ENCODE measurements around the gene SHISAL2A. TPM values are rescaled to one million over a fixed set of nuclear protein-coding genes. Genes with fewer than 3 reads are reported as not detected.

SHISAL2A gene
- total RNA-seq, 1 experiment from 2014 or later, result 0.90 TPM

- H3K4me1 Mint-ChIP-seq, result peaks cover 16 to 26% of the 10 kb centered on the region in 2 experiments
- no peak overlapping the region for H4K8ac ChIP-seq (replicated peaks; ENCODE audit: insufficient read length, low read depth, low read length)
- H3K4me1 ChIP-seq (ENCODE audit: insufficient read depth, low read length), result peaks cover 4% of the 10 kb centered on the region; the same call in 1 of the 2 replicates
- H3T11ph ChIP-seq (ENCODE audit: low read length), result no peak overlapping the region
- H3K4me3 Mint-ChIP-seq, result no peak overlapping the region
- no peak overlapping the region for H2BK12ac ChIP-seq (ENCODE audit: insufficient read length, low read depth, low read length)
- no peaks in the 10 kb centered on the region for H3K9me3 ChIP-seq (ENCODE audit: control insufficient read depth, low read depth, low read length)
- H3K56ac ChIP-seq (ENCODE audit: insufficient read length, low read depth, low read length), result no peak overlapping the region
- no CpG with 5 or more reads among the region's 7 CpGs for WGBS (ENCODE audit: extremely low coverage, insufficient read length, low lambda C conversion rate)
- no peak overlapping the region for H4K5ac ChIP-seq (ENCODE audit: insufficient read length, low read depth, low read length)
- H2BK15ac ChIP-seq (ENCODE audit: low read depth, low read length), result no peak overlapping the region
- TF ChIP-seq CTCF (conservative IDR thresholded peaks at IDR 0.05), result no peak
- H3K27ac Mint-ChIP-seq, result no peak overlapping the region
- no peaks in the 10 kb centered on the region for H3K9me3 Mint-ChIP-seq
- DNase-seq, result no peak
- no peak overlapping the region for H2AK5ac ChIP-seq (ENCODE audit: insufficient read length, low read length)
- no peak overlapping the region for H3K9ac ChIP-seq (ENCODE audit: extremely low read depth, insufficient read length, low read length)
- no peak overlapping the region for H2BK20ac ChIP-seq (ENCODE audit: low read depth, low read length, poor library complexity, severe bottlenecking)
- no peak overlapping the region for H3K14ac ChIP-seq (ENCODE audit: insufficient read depth, low read length)
- H3K18ac ChIP-seq (ENCODE audit: insufficient read length, low read depth, low read length), result no peak overlapping the region
- H4K91ac ChIP-seq (ENCODE audit: insufficient read length, low read depth, low read length), result no peak overlapping the region
- H3K79me2 ChIP-seq (ENCODE audit: insufficient read depth, low read length), result no peaks in the 10 kb centered on the region
- H3K27me3 Mint-ChIP-seq (ENCODE audit: low read depth), result peaks cover 43% of the 10 kb centered on the region
- H3K23me2 ChIP-seq (ENCODE audit: insufficient read length, low read depth, low read length, poor library complexity, severe bottlenecking), result peaks cover 7% of the 10 kb centered on the region
- no peak overlapping the region for H3K23ac ChIP-seq (ENCODE audit: insufficient read length, low read depth, low read length)
- H3K27ac ChIP-seq (ENCODE audit: insufficient read length, low read depth, low read length), result no peak overlapping the region
- H2BK5ac ChIP-seq (ENCODE audit: insufficient read length, low read length), result no peak overlapping the region
- H3K36me3 Mint-ChIP-seq (ENCODE audit: insufficient read depth in 1 of 3, low read depth in 3 of 3), result no peaks in the 10 kb centered on the region
- no peak overlapping the region for H3K4ac ChIP-seq (ENCODE audit: low read depth, low read length)
- H3K27me3 ChIP-seq (ENCODE audit: insufficient read depth, low read length), result peaks cover 12% of the 10 kb centered on the region; the same call in 1 of the 2 replicates
- peaks cover 3% of the 10 kb centered on the region for H4K20me1 ChIP-seq (ENCODE audit: control insufficient read depth, insufficient read depth, insufficient read length)
- H2BK120ac ChIP-seq (ENCODE audit: low read depth, low read length, poor library complexity, severe bottlenecking), result no peak overlapping the region
- H3K4me2 ChIP-seq (ENCODE audit: insufficient read depth, insufficient read length, low read length), result no peak overlapping the region
- no peak overlapping the region for H2AFZ ChIP-seq (ENCODE audit: low read length)
- H3K79me1 ChIP-seq (ENCODE audit: insufficient read depth, low read depth, low read length, poor library complexity, severe bottlenecking), result no peaks in the 10 kb centered on the region
Observed at GRCh38 chr1:52599236-52599635, 33.7 kb upstream of the SHISAL2A start.

Measured in H9 (cell line).